GM12801 (cell line): Measurements from ENCODE around the gene RFTN1.

Experiments used
- TF ChIP-seq, protein P1 (sequence below): IDR thresholded peaks from one replicate; pipeline ENCODE4 v1.5.1; 2011; ENCODE audit warnings: control low read depth; ENCODE audit not compliant: insufficient read length; ENCODE audit errors: extremely low read depth

The RFTN1 gene

DNA sequence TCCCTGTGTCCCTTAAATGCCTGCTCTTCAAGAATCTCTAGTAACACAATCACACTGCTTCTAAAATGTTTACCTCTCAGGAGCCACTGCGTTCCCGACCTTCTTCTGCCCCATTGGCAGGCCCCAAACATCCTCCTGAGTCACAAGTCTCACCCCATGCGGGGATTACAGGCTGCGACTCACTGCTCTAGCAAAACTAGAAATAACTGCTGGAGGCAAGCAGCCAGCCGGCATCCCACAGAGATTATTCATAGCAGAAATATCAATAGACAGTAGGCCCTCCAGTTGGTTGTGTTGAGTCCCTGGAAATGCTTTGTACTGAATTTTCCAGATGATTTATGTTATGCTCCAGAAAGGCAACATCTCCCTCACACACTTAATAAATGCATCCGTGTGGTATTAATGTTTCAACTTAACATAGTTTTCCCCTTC lies 64.8 kb downstream of the RFTN1 start:
- TF ChIP-seq, protein P1, sequence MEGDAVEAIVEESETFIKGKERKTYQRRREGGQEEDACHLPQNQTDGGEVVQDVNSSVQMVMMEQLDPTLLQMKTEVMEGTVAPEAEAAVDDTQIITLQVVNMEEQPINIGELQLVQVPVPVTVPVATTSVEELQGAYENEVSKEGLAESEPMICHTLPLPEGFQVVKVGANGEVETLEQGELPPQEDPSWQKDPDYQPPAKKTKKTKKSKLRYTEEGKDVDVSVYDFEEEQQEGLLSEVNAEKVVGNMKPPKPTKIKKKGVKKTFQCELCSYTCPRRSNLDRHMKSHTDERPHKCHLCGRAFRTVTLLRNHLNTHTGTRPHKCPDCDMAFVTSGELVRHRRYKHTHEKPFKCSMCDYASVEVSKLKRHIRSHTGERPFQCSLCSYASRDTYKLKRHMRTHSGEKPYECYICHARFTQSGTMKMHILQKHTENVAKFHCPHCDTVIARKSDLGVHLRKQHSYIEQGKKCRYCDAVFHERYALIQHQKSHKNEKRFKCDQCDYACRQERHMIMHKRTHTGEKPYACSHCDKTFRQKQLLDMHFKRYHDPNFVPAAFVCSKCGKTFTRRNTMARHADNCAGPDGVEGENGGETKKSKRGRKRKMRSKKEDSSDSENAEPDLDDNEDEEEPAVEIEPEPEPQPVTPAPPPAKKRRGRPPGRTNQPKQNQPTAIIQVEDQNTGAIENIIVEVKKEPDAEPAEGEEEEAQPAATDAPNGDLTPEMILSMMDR: no peak

DNA sequence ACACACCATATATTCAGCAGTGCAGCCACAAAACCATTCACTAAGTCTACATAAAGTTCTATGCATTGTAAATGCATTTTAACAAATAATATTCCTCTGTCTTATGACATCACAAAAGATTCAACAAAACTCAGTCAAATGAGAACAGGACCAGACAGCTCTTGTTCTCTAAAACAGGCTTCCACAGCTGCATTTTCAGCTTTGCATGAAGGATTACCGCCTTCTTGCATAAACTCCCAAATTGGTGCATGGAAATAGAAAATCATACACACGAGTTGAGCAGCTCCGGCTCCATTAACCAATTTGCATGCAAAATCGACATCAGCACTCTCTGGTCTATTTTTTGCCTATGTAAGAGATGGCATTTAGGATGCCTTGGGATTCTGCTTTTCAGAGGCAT lies 66.4 kb downstream of the RFTN1 start:
- TF ChIP-seq, protein P1: no peak

DNA sequence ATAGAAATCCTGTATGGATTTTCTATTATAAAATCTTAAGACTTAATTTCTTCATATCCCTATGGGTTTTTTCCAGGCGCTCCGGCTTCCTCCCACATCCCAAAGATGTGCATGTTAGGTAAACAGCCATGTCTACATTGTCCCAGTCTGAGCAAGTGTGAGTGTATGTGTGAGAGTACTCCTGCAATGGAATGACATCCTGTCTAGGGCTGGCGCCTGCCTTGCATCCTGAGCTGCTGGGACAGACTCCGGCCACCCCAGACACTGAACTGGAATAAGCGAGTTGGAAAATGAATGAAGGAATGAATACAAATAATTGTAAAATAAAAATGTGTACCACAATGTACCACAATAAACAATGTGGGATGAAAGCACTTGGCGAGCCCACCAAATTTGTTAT lies 69.2 kb downstream of the RFTN1 start:
- TF ChIP-seq, protein P1: no peak

DNA sequence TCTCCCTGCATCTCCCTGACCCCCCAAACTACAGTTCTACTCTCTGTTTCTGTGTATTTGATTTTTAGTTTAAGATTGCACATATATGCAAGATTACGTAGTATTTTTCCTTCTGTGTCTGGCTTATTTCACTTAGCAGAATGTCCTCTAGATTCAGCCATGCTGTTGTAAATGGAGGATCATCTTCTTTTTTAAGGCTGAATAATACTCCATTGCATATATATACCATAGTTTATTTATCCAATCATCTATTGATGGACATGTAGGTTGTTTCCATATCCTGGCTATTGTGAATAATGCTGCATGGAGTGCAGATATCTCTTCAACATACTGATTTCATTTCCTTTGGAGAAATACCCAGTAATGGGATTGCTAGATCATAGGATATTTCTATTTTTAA lies 70.8 kb downstream of the RFTN1 start:
- TF ChIP-seq, protein P1: no peak

DNA sequence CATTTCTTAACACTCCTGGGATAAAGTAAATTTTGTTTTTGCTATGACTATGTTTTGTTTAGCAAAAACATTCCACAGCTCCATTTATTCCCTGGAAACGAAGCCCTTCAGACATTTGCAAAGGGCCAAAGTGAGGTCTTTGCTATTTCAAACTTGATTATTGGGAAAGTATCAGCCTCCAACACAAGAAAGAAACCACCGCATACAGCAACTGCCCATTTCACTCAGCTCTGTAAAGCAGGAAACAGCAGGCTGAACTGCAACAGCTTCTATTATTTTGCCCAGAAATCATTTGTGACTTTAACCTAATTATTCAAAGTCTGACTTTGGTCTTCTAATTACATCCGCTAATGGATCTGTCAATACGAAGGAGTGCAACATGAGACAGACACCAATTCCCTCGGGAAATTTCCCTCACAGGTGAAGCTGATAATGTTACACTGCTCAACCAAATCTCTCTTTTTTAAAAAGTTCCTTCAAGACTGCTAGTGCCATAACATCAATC lies 72.1 kb downstream of the RFTN1 start:
- TF ChIP-seq, protein P1: no peak

DNA sequence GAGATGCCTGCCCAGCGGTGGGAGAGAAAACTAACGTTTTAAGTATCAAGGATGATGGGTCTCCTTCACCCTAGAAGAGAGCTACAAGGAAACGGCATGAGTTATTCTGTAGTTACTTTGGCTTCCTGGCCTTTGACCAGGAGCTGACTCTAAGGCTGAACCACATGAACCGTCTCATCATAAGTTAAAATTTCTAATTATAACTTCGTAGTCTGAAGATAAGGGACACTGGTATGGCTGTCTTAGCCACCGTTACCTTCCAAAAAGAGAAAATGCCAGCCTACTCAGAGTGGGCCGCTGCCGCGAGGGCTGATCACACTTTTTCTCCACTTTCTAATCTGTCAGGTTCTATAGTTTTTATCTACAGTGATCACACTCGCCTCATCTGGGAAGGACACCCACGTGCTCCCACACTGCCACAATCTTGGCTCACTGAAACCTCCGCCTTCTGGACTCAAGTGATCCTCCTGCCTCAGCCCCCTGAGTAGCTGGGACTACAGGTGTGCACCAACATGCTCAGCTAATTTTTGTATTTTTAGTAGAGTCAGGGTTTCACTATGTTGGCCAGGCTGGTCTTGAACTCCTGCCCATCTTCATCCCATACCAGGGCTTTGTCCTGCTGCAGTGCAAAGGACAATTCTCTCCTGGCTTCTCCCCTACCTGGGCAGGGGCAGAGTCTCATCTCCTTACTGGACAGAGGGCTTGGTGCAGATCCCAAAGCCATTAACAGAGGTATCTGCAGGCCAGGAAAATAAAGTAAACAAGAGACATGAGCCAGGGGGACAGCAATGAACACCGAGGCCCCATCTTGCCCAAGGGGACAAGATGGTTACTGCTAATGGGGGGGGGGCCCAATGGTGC lies 73.4 kb downstream of the RFTN1 start:
- TF ChIP-seq, protein P1: no peak

DNA sequence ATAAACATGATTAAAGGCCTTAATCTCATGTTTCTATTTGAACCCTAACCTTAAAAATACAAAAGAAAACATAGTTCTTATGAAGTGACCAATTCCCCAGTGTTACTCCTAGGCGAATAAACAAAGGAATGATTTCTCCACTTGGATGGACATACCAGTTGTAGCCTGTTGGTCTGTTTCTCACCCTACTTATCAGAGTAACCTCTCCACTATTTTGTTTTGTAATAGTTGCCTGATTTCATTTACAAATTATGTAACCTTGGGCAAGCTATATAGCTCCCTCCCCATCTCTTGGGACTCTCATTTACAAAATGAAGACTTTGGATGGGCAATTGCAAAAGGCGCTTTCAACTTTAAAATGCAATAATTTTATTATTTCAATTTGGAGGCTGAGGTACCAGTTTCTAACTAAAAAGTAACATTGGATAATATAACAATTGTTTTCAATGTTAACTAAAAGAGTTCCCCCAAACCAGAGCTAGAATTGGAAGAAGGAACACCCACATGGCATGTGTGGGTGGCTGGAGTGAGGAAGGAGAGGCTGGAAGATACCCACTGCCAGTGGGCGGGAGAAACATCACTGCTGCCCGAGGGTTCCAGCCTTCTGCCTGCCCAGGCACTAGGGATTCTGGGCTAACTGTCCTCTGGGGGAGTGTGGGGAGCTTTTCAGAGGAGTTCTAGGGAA lies 74.2 kb downstream of the RFTN1 start:
- TF ChIP-seq, protein P1: no peak
